Neural progenitor cell (in vitro differentiated cells): ENCODE results near the gene CYCS. TPM values are rescaled to one million over a fixed set of nuclear protein-coding genes. Genes with fewer than 3 reads are reported as not detected.

Experiments used
- DNase-seq: peaks from one replicate; pipeline ENCODE4 v3.0.0-alpha.2; 2016; ENCODE audit warnings: low spot score
- H2AFZ ChIP-seq: fragments of 200-600 bp; sonication (generic); replicated peaks from 2 replicates; pipeline ENCODE4 v1.6.1; 2016; ENCODE audit warnings: antibody characterized with exemption
- H3F3A ChIP-seq: fragments of 200-600 bp; sonication (generic); 2 replicates; pipeline ENCODE4 v1.6.1; 2016; ENCODE audit warnings: antibody characterized with exemption, low read depth
- H3K27ac ChIP-seq: fragments of 200-600 bp; sonication (generic); 2 replicates; pipeline ENCODE4 v1.5.1; 2016; ENCODE audit warnings: mild to moderate bottlenecking
- H3K27me3 ChIP-seq: fragments of 200-600 bp; sonication (generic); 2 replicates; pipeline ENCODE4 v1.6.1; 2016; ENCODE audit warnings: mild to moderate bottlenecking, moderate library complexity
- H3K36me3 ChIP-seq: fragments of 200-600 bp; sonication (generic); 2 replicates; pipeline ENCODE4 v1.5.1; 2016
- H3K4me1 ChIP-seq: fragments of 200-600 bp; sonication (generic); 2 replicates; pipeline ENCODE4 v1.6.1; 2016; ENCODE audit warnings: mixed run types
- H3K4me2 ChIP-seq: fragments of 200-600 bp; sonication (generic); 2 replicates; pipeline ENCODE4 v1.6.1; 2016
- H3K4me3 ChIP-seq: fragments of 200-600 bp; sonication (generic); 2 replicates; pipeline ENCODE4 v1.5.1; 2016
- H3K79me2 ChIP-seq: fragments of 200-600 bp; sonication (generic); 2 replicates; pipeline ENCODE4 v1.6.1; 2016; ENCODE audit warnings: low read depth
- H3K9ac ChIP-seq: fragments of 200-600 bp; sonication (generic); 2 replicates; pipeline ENCODE4 v1.6.1; 2016
- H3K9me3 ChIP-seq: fragments of 200-600 bp; sonication (generic); 2 replicates; pipeline ENCODE4 v1.5.1; 2016; ENCODE audit warnings: low read depth
- H4K20me1 ChIP-seq: fragments of 200-600 bp; sonication (generic); 2 replicates; pipeline ENCODE4 v1.6.1; 2016; ENCODE audit warnings: low read depth
- H3K27ac Mint-ChIP-seq: 3 replicates; pipeline ENCODE4 v1.8.0; 2021; ENCODE audit warnings: mixed read lengths
- H3K27me3 Mint-ChIP-seq: 2 replicates; pipeline ENCODE4 v1.8.0; 2022; ENCODE audit warnings: low read depth, mild to moderate bottlenecking, inconsistent platforms, moderate library complexity, mixed read lengths; ENCODE audit not compliant: insufficient read depth
- H3K36me3 Mint-ChIP-seq: 3 replicates; pipeline ENCODE4 v1.8.0; 2021; ENCODE audit warnings: mixed read lengths
- H3K4me1 Mint-ChIP-seq: 3 replicates; pipeline ENCODE4 v1.8.0; 2021; ENCODE audit warnings: mixed read lengths
- H3K4me3 Mint-ChIP-seq: 3 replicates; pipeline ENCODE4 v1.8.0; 2021; ENCODE audit warnings: mild to moderate bottlenecking, moderate library complexity, mixed read lengths
- H3K9me3 Mint-ChIP-seq: 3 replicates; pipeline ENCODE4 v1.8.0; 2020; ENCODE audit warnings: mixed read lengths
- CTCF ChIP-seq: fragments of 200-600 bp; sonication (generic); IDR thresholded peaks from 2 replicates; pipeline ENCODE4 v1.5.1; 2017; ENCODE audit warnings: antibody characterized with exemption, mild to moderate bottlenecking
- EZH2 ChIP-seq: fragments of 200-600 bp; sonication (generic); IDR thresholded peaks from 2 replicates; pipeline ENCODE4 v1.6.1; 2017; ENCODE audit warnings: antibody characterized with exemption, mild to moderate bottlenecking, moderate library complexity
- EZH2phosphoT487 ChIP-seq: fragments of 200-600 bp; sonication (generic); IDR thresholded peaks from 2 replicates; pipeline ENCODE4 v1.6.1; 2017; ENCODE audit warnings: antibody characterized with exemption
- total RNA-seq: library from RNA; depleted of rRNA; stranded (reverse); fragments of >200 nt; gene quantifications from 2 replicates; pipeline ENCODE4 v1.2.3, GENCODE V29; 2015; ENCODE audit warnings: low replicate concordance

CYCS gene
- total RNA-seq, 1 donor from 2014 or later = 93.9 TPM

GRCh38 chr7:25109276-25109675 lies 15.8 kb downstream of the CYCS start:
- no peaks in the 10 kb centered on the region for H3K4me1 ChIP-seq
- H3K4me1 Mint-ChIP-seq = no peaks in the 10 kb centered on the region

GRCh38 chr7:25105911-25106310 lies 19.1 kb downstream of the CYCS start:
- Histone ChIP-seq H2AFZ (peak overlapping the region; percentile 13), H3K79me2 (no peaks in the 10 kb centered on the region), H3K27ac (no peak overlapping the region), H3K4me3 (no peak overlapping the region), H3K9ac (no peak overlapping the region), H3K9me3 (no peaks in the 10 kb centered on the region), H3K27me3 (no peaks in the 10 kb centered on the region), H3K4me1 (no peaks in the 10 kb centered on the region), H3F3A (no peaks in the 10 kb centered on the region), H4K20me1 (no peaks in the 10 kb centered on the region), H3K36me3 (no peaks in the 10 kb centered on the region), H3K4me2 (no peak overlapping the region)
- H3K36me3 Mint-ChIP-seq = no peaks in the 10 kb centered on the region
- TF ChIP-seq CTCF (no peak), EZH2phosphoT487 (no peak), EZH2 (no peak)
- DNase-seq = no peak
- H3K27ac Mint-ChIP-seq = no peak overlapping the region
- no peaks in the 10 kb centered on the region for H3K4me1 Mint-ChIP-seq
- H3K9me3 Mint-ChIP-seq = peaks cover 13% of the 10 kb centered on the region
- no peaks in the 10 kb centered on the region for H3K27me3 Mint-ChIP-seq
- H3K4me3 Mint-ChIP-seq = no peak overlapping the region

More at GRCh38 chr7:25109276-25109675, 15.8 kb downstream of the CYCS start:
- Mint-ChIP-seq H3K27me3 (no peaks in the 10 kb centered on the region), H3K27ac (no peak overlapping the region), H3K36me3 (peaks cover 3% of the 10 kb centered on the region), H3K9me3 (peaks cover 13% of the 10 kb centered on the region), H3K4me3 (no peak overlapping the region)
- H3K9me3 ChIP-seq = no peaks in the 10 kb centered on the region
- no peaks in the 10 kb centered on the region for H3K79me2 ChIP-seq
- H4K20me1 ChIP-seq = no peaks in the 10 kb centered on the region
- H3K4me2 ChIP-seq = no peak overlapping the region
- no peaks in the 10 kb centered on the region for H3K27me3 ChIP-seq
- H3K27ac ChIP-seq = no peak overlapping the region
- H3F3A ChIP-seq = no peaks in the 10 kb centered on the region
- H3K36me3 ChIP-seq = no peaks in the 10 kb centered on the region
- H3K9ac ChIP-seq = no peak overlapping the region
- DNase-seq = no peak
- no peak overlapping the region for H2AFZ ChIP-seq
- no peak overlapping the region for H3K4me3 ChIP-seq
- TF ChIP-seq EZH2 (no peak), EZH2phosphoT487 (no peak), CTCF (no peak)

- Mint-ChIP-seq H3K27ac (no peak overlapping the region), H3K27me3 (no peaks in the 10 kb centered on the region), H3K4me3 (no peak overlapping the region), H3K4me1 (no peaks in the 10 kb centered on the region), H3K36me3 (no peaks in the 10 kb centered on the region), H3K9me3 (peaks cover 4% of the 10 kb centered on the region)
- Histone ChIP-seq H3F3A (no peaks in the 10 kb centered on the region), H3K4me2 (no peak overlapping the region), H3K9me3 (no peaks in the 10 kb centered on the region), H3K4me3 (no peak overlapping the region), H3K27ac (no peak overlapping the region), H3K4me1 (no peaks in the 10 kb centered on the region), H3K27me3 (no peaks in the 10 kb centered on the region), H2AFZ (no peak overlapping the region), H3K36me3 (no peaks in the 10 kb centered on the region), H4K20me1 (no peaks in the 10 kb centered on the region), H3K9ac (no peak overlapping the region), H3K79me2 (no peaks in the 10 kb centered on the region)
- TF ChIP-seq EZH2 (no peak), EZH2phosphoT487 (no peak), CTCF (no peak)
- DNase-seq = no peak
Measured at GRCh38 chr7:25103773-25104172, 21.3 kb downstream of the CYCS start.
